ENCODE data around the gene CABP4.
"Not testable (repeated sequence)": the region's sequence is repeated elsewhere in the genome, so short reads cannot be mapped to it uniquely, and the experiment has no call there.

DNA sequence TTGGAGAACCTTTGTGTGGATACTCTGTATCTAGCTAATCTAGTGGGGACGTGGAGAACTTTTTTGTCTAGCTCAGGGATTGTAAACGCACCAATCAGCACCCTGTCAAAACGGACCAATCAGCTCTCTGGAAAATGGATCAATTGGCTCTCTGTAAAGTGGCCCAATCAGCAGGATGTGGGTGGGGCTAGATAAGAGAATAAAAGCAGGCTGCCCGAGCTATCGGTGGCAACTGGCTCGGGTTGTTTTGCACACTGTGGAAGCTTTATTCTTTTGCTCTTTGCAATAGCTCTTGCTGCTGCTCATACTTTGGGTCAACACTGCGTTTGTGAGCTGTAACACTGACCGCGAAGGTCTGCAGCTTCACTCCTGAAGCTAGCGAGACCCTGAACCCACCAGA, 21.5 kb downstream of the CABP4 start:
- TF ChIP-seq, protein P1, sequence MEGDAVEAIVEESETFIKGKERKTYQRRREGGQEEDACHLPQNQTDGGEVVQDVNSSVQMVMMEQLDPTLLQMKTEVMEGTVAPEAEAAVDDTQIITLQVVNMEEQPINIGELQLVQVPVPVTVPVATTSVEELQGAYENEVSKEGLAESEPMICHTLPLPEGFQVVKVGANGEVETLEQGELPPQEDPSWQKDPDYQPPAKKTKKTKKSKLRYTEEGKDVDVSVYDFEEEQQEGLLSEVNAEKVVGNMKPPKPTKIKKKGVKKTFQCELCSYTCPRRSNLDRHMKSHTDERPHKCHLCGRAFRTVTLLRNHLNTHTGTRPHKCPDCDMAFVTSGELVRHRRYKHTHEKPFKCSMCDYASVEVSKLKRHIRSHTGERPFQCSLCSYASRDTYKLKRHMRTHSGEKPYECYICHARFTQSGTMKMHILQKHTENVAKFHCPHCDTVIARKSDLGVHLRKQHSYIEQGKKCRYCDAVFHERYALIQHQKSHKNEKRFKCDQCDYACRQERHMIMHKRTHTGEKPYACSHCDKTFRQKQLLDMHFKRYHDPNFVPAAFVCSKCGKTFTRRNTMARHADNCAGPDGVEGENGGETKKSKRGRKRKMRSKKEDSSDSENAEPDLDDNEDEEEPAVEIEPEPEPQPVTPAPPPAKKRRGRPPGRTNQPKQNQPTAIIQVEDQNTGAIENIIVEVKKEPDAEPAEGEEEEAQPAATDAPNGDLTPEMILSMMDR (IDR thresholded peaks at IDR 0.05) = not testable (repeated sequence)
- TF ChIP-seq ZFX (IDR thresholded peaks at IDR 0.05; ENCODE audit: borderline replicate concordance) = not testable (repeated sequence)
